ENCODE measurements around the gene NADK2.

Gene NADK2

GRCh38 chr5:36270175-36270574 lies 28.4 kb upstream of the NADK2 start:
- H3K36me3 ChIP-seq (ENCODE audit: control insufficient read depth in 1 of 2, insufficient read depth in 2 of 2, low read length in 2 of 2): no peaks in the 10 kb centered on the region
- H3K27me3 ChIP-seq (ENCODE audit: low read depth, low read length): no peaks in the 10 kb centered on the region
- no peaks in the 10 kb centered on the region for H3K4me1 ChIP-seq (ENCODE audit: control insufficient read depth in 1 of 2, insufficient read depth in 2 of 2, low read length in 2 of 2)
- no peaks in the 10 kb centered on the region for H3K9me3 ChIP-seq (ENCODE audit: control insufficient read depth in 1 of 2, low read length in 2 of 2)
- H3K4me3 ChIP-seq (ENCODE audit: low read depth in 1 of 2, low read length in 2 of 2): no peak overlapping the region
- H3K27ac ChIP-seq (ENCODE audit: low read length): no peak overlapping the region

GRCh38 chr5:36269478-36269877 lies 27.8 kb upstream of the NADK2 start:
- H3K27ac ChIP-seq (ENCODE audit: low read length): no peak overlapping the region
- H3K4me1 ChIP-seq (ENCODE audit: control insufficient read depth in 1 of 2, insufficient read depth in 2 of 2, low read length in 2 of 2): no peaks in the 10 kb centered on the region
- H3K4me3 ChIP-seq (ENCODE audit: low read depth in 1 of 2, low read length in 2 of 2): no peak overlapping the region
- no peaks in the 10 kb centered on the region for H3K9me3 ChIP-seq (ENCODE audit: control insufficient read depth in 1 of 2, low read length in 2 of 2)
- H3K36me3 ChIP-seq (ENCODE audit: control insufficient read depth in 1 of 2, insufficient read depth in 2 of 2, low read length in 2 of 2): no peaks in the 10 kb centered on the region
- H3K27me3 ChIP-seq (ENCODE audit: low read depth, low read length): no peaks in the 10 kb centered on the region

GRCh38 chr5:36267905-36268304 lies 26.2 kb upstream of the NADK2 start:
- Histone ChIP-seq H3K27me3 (ENCODE audit: low read depth, low read length) (no peaks in the 10 kb centered on the region), H3K36me3 (ENCODE audit: control insufficient read depth in 1 of 2, insufficient read depth in 2 of 2, low read length in 2 of 2) (no peaks in the 10 kb centered on the region), H3K27ac (ENCODE audit: low read length) (no peak overlapping the region), H3K4me1 (ENCODE audit: control insufficient read depth in 1 of 2, insufficient read depth in 2 of 2, low read length in 2 of 2) (no peaks in the 10 kb centered on the region), H3K9me3 (ENCODE audit: control insufficient read depth in 1 of 2, low read length in 2 of 2) (no peaks in the 10 kb centered on the region), H3K4me3 (ENCODE audit: low read depth in 1 of 2, low read length in 2 of 2) (no peak overlapping the region)

- H3K4me3 ChIP-seq (ENCODE audit: low read depth in 1 of 2, low read length in 2 of 2): no peak overlapping the region
- no peaks in the 10 kb centered on the region for H3K36me3 ChIP-seq (ENCODE audit: control insufficient read depth in 1 of 2, insufficient read depth in 2 of 2, low read length in 2 of 2)
- no peaks in the 10 kb centered on the region for H3K4me1 ChIP-seq (ENCODE audit: control insufficient read depth in 1 of 2, insufficient read depth in 2 of 2, low read length in 2 of 2)
- no peaks in the 10 kb centered on the region for H3K9me3 ChIP-seq (ENCODE audit: control insufficient read depth in 1 of 2, low read length in 2 of 2)
- no peaks in the 10 kb centered on the region for H3K27me3 ChIP-seq (ENCODE audit: low read depth, low read length)
- no peak overlapping the region for H3K27ac ChIP-seq (ENCODE audit: low read length)
These were observed 22.6 kb upstream of the NADK2 start for GRCh38 chr5:36264202-36264760.

- H3K4me1 ChIP-seq (ENCODE audit: control insufficient read depth in 1 of 2, insufficient read depth in 2 of 2, low read length in 2 of 2): no peaks in the 10 kb centered on the region
- H3K27ac ChIP-seq (ENCODE audit: low read length): no peak overlapping the region
- H3K4me3 ChIP-seq (ENCODE audit: low read depth in 1 of 2, low read length in 2 of 2): no peak overlapping the region
- no peaks in the 10 kb centered on the region for H3K9me3 ChIP-seq (ENCODE audit: control insufficient read depth in 1 of 2, low read length in 2 of 2)
- H3K36me3 ChIP-seq (ENCODE audit: control insufficient read depth in 1 of 2, insufficient read depth in 2 of 2, low read length in 2 of 2): no peaks in the 10 kb centered on the region
- H3K27me3 ChIP-seq (ENCODE audit: low read depth, low read length): no peaks in the 10 kb centered on the region
These were observed 19.5 kb upstream of the NADK2 start for GRCh38 chr5:36261186-36261585.

GRCh38 chr5:36253575-36253974 lies 11.8 kb upstream of the NADK2 start:
- Histone ChIP-seq H3K9me3 (ENCODE audit: control insufficient read depth in 1 of 2, low read length in 2 of 2) (no peaks in the 10 kb centered on the region), H3K4me3 (ENCODE audit: low read depth in 1 of 2, low read length in 2 of 2) (no peak overlapping the region), H3K27me3 (ENCODE audit: low read depth, low read length) (no peaks in the 10 kb centered on the region), H3K27ac (ENCODE audit: low read length) (no peak overlapping the region), H3K4me1 (ENCODE audit: control insufficient read depth in 1 of 2, insufficient read depth in 2 of 2, low read length in 2 of 2) (no peaks in the 10 kb centered on the region), H3K36me3 (ENCODE audit: control insufficient read depth in 1 of 2, insufficient read depth in 2 of 2, low read length in 2 of 2) (no peaks in the 10 kb centered on the region)

- H3K27ac ChIP-seq (ENCODE audit: low read length): no peak overlapping the region
- no peaks in the 10 kb centered on the region for H3K27me3 ChIP-seq (ENCODE audit: low read depth, low read length)
- no peaks in the 10 kb centered on the region for H3K9me3 ChIP-seq (ENCODE audit: control insufficient read depth in 1 of 2, low read length in 2 of 2)
- H3K4me1 ChIP-seq (ENCODE audit: control insufficient read depth in 1 of 2, insufficient read depth in 2 of 2, low read length in 2 of 2): no peaks in the 10 kb centered on the region
- no peaks in the 10 kb centered on the region for H3K36me3 ChIP-seq (ENCODE audit: control insufficient read depth in 1 of 2, insufficient read depth in 2 of 2, low read length in 2 of 2)
- no peak overlapping the region for H3K4me3 ChIP-seq (ENCODE audit: low read depth in 1 of 2, low read length in 2 of 2)
These were observed 11.1 kb upstream of the NADK2 start for GRCh38 chr5:36252722-36253365.

- Histone ChIP-seq H3K27me3 (ENCODE audit: low read depth, low read length) (no peaks in the 10 kb centered on the region), H3K27ac (ENCODE audit: low read length) (no peak overlapping the region), H3K4me1 (ENCODE audit: control insufficient read depth in 1 of 2, insufficient read depth in 2 of 2, low read length in 2 of 2) (no peaks in the 10 kb centered on the region), H3K4me3 (ENCODE audit: low read depth in 1 of 2, low read length in 2 of 2) (no peak overlapping the region), H3K9me3 (ENCODE audit: control insufficient read depth in 1 of 2, low read length in 2 of 2) (no peaks in the 10 kb centered on the region), H3K36me3 (ENCODE audit: control insufficient read depth in 1 of 2, insufficient read depth in 2 of 2, low read length in 2 of 2) (no peaks in the 10 kb centered on the region)
These were observed 9.5 kb upstream of the NADK2 start for GRCh38 chr5:36251218-36251617.

GRCh38 chr5:36250427-36250826 lies 8.7 kb upstream of the NADK2 start:
- H3K27me3 ChIP-seq (ENCODE audit: low read depth, low read length): no peaks in the 10 kb centered on the region
- H3K4me1 ChIP-seq (ENCODE audit: control insufficient read depth in 1 of 2, insufficient read depth in 2 of 2, low read length in 2 of 2): no peaks in the 10 kb centered on the region
- no peak overlapping the region for H3K4me3 ChIP-seq (ENCODE audit: low read depth in 1 of 2, low read length in 2 of 2)
- no peak overlapping the region for H3K27ac ChIP-seq (ENCODE audit: low read length)
- H3K36me3 ChIP-seq (ENCODE audit: control insufficient read depth in 1 of 2, insufficient read depth in 2 of 2, low read length in 2 of 2): no peaks in the 10 kb centered on the region
- H3K9me3 ChIP-seq (ENCODE audit: control insufficient read depth in 1 of 2, low read length in 2 of 2): no peaks in the 10 kb centered on the region

- Histone ChIP-seq H3K36me3 (ENCODE audit: control insufficient read depth in 1 of 2, insufficient read depth in 2 of 2, low read length in 2 of 2) (peaks cover 0 to under 1% of the 10 kb centered on the region in 2 donors), H3K4me3 (ENCODE audit: low read depth in 1 of 2, low read length in 2 of 2) (no peak overlapping the region), H3K9me3 (ENCODE audit: control insufficient read depth in 1 of 2, low read length in 2 of 2) (no peaks in the 10 kb centered on the region), H3K4me1 (ENCODE audit: control insufficient read depth in 1 of 2, insufficient read depth in 2 of 2, low read length in 2 of 2) (peaks cover 0 to 8% of the 10 kb centered on the region in 2 donors), H3K27me3 (ENCODE audit: low read depth, low read length) (no peaks in the 10 kb centered on the region), H3K27ac (ENCODE audit: low read length) (no peak overlapping the region)
These were observed 4.5 kb upstream of the NADK2 start for GRCh38 chr5:36246036-36246800.

GRCh38 chr5:36244076-36244475 lies 2.4 kb upstream of the NADK2 start:
- Histone ChIP-seq H3K27ac (ENCODE audit: low read length) (no peak overlapping the region), H3K27me3 (ENCODE audit: low read depth, low read length) (no peaks in the 10 kb centered on the region), H3K4me3 (ENCODE audit: low read depth in 1 of 2, low read length in 2 of 2) (no peak overlapping the region), H3K9me3 (ENCODE audit: control insufficient read depth in 1 of 2, low read length in 2 of 2) (no peaks in the 10 kb centered on the region), H3K36me3 (ENCODE audit: control insufficient read depth in 1 of 2, insufficient read depth in 2 of 2, low read length in 2 of 2) (peaks cover 0 to 4% of the 10 kb centered on the region in 2 donors), H3K4me1 (ENCODE audit: control insufficient read depth in 1 of 2, insufficient read depth in 2 of 2, low read length in 2 of 2) (peaks cover 12 to 23% of the 10 kb centered on the region in 2 donors)

Measured in muscle layer of duodenum (tissue), 2 donors.